Activated naive CD4-positive, alpha-beta T cell treated with anti-CD3 and anti-CD28 coated beads, Interleukin-2, amount 10 ng/mL, durations not matched to agents 7 days and 5 days (primary cell): ENCODE results near the gene THRAP3.
A peak's percentile ranks its signal among the peaks of the same experiment; 100 is the strongest.

Experiments
- CTCF ChIA-PET: fragments of 350-600 bp; sonication (Branson Sonifier 250); formaldehyde crosslinking; loops from one replicate; lab custom pipeline; 2021; ENCODE audit warnings: antibody characterized with exemption; lab: Charles Lee
- DNase-seq: peaks from one replicate; pipeline ENCODE4 v3.0.0-alpha.2; 2020
- H3K27ac Mint-ChIP-seq: one replicate; pipeline ENCODE4 v1.8.0; 2021; ENCODE audit warnings: mild to moderate bottlenecking, moderate library complexity, mixed read lengths
- H3K27me3 Mint-ChIP-seq: one replicate; pipeline ENCODE4 v1.8.0; 2021; ENCODE audit warnings: mild to moderate bottlenecking, mixed read lengths
- H3K36me3 Mint-ChIP-seq: one replicate; pipeline ENCODE4 v1.8.0; 2021; ENCODE audit warnings: mixed read lengths
- H3K4me1 Mint-ChIP-seq: one replicate; pipeline ENCODE4 v1.8.0; 2021; ENCODE audit warnings: mixed read lengths
- H3K4me3 Mint-ChIP-seq: one replicate; pipeline ENCODE4 v1.8.0; 2021; ENCODE audit warnings: mild to moderate bottlenecking, moderate library complexity, mixed read lengths
- H3K9me3 Mint-ChIP-seq: one replicate; pipeline ENCODE4 v1.8.0; 2021; ENCODE audit warnings: mixed read lengths

THRAP3 gene

DNA sequence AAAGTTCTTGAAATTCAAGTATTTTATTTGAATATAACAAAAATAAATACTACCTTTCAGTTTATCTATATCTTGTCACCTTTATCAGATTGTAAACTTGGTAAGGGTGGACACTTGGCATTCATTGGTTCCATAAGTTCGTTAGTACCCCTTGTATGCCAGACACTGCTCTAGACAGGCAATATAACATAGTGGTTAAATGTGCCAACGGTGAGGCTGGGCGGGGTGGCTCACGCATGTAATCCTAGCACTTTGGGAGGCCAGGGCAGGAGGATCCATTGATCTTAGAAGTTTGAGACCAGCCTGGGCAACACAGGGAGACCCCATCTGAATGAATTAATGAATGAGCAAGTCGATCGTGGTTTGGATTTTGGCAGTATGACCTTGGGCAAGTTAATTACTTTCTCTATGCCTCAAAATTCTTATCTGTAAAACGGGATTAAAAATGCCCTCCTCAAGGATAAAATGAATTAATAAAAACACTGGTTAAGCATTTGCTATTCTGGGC is 55.6 kb downstream of the THRAP3 start:
- H3K27me3 Mint-ChIP-seq: no peaks in the 10 kb centered on the region
- H3K9me3 Mint-ChIP-seq: no peaks in the 10 kb centered on the region
- CTCF ChIA-PET: interaction anchor here (1.2 to 1.7 kb wide), 2 partner anchors 92 to 130 kb away, joined by 3 to 7 read pairs; partner anchors contain the start of gene TRAPPC3
- H3K27ac Mint-ChIP-seq: no peak overlapping the region
- H3K4me1 Mint-ChIP-seq: peaks cover 8% of the 10 kb centered on the region
- peaks cover 24% of the 10 kb centered on the region for H3K36me3 Mint-ChIP-seq
- no peak for DNase-seq
- H3K4me3 Mint-ChIP-seq: no peak overlapping the region

DNA sequence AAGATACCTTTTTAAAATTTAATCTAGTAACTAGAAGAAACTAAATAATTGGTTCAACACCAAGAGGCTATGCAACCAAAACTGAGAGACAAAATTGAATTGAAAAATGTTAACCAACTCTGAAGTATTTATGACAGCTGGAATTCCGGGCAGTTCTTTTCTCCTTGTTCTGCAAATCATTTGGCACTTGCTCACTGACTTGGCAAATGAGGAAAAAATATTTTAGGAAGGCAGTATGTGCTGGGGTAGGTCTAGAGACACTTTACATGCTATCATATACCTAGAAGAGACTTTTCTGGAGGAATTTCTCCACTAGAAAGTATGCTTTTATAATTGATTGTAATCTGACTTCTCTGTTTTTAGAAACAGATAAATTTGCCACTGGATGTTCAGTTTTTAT is 59.8 kb downstream of the THRAP3 start:
- no peak overlapping the region for H3K4me3 Mint-ChIP-seq
- no peaks in the 10 kb centered on the region for H3K27me3 Mint-ChIP-seq
- CTCF ChIA-PET: interaction anchor here (1.6 kb wide), 1 partner anchor 16 kb away, joined by 4 read pairs; no protein-coding TSS in a partner anchor
- H3K36me3 Mint-ChIP-seq: peaks cover 44% of the 10 kb centered on the region
- H3K4me1 Mint-ChIP-seq: peaks cover 23% of the 10 kb centered on the region
- DNase-seq: no peak
- no peak overlapping the region for H3K27ac Mint-ChIP-seq
- H3K9me3 Mint-ChIP-seq: no peaks in the 10 kb centered on the region

DNA sequence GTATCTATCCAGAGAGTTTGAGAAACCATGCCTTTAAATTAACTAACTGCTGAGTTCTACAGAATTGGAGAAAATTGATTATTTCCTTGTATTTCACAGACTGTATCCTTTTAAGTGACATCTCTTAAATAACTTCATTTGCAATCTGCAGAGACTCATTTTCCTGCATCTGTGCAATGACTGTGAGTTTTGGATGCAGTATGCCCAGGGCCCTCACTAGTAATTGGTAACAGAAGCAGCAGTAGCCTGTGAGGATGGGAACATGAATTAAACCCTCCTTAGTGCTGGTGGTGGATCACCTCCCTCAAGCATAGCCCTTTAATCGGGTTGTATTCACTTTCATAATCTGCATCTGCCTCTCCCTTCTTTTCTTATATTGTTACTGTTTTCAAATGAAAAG is 60.3 kb downstream of the THRAP3 start:
- Mint-ChIP-seq H3K4me3 (no peak overlapping the region), H3K36me3 (peaks cover 48% of the 10 kb centered on the region), H3K27me3 (no peaks in the 10 kb centered on the region), H3K27ac (no peak overlapping the region), H3K9me3 (no peaks in the 10 kb centered on the region), H3K4me1 (peaks cover 23% of the 10 kb centered on the region)
- CTCF ChIA-PET: interaction anchor here (1.6 to 4.1 kb wide), 4 partner anchors 16 to 182 kb away, joined by 4 to 54 read pairs (median 9); partner anchors contain the start of gene TRAPPC3
- DNase-seq: no peak

DNA sequence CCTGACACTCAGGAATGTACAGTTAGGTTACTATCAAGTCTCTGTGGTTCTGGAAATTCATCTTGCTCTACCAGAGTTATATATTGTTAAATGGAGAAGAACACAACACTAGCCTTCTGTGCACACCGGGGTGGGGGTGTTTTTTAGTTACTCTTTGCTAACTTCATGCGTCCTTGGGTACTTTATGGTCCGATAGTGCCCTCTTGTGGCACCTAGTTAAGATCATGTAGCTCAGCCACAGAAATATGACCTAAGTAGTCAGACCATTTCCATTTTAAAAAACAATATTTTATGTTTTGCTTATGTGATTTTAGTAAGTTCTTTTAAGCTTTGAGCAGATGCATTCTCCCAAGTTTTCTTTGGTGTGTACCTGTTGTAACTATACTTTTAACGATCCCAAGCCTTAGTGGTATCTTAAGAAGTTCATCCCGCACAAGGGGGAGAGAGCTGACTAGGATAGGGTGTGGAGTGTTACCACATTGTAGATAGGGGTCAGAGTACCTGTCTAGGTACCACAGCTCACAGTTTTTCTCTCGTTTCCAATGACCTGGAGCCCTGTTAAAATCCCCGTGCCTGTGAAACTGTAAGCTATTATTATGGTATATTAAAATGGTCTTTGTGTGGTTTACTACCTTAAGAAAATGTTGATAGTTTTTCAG is 61.3 kb downstream of the THRAP3 start:
- H3K4me3 Mint-ChIP-seq: no peak overlapping the region
- CTCF ChIA-PET: interaction anchor here (0.5 to 4.1 kb wide), 32 partner anchors 8 to 230 kb away, joined by 3 to 54 read pairs (median 4); partner anchors contain the start of genes THRAP3 and TRAPPC3
- H3K27ac Mint-ChIP-seq: peak overlapping the region; percentile 83
- H3K4me1 Mint-ChIP-seq: peaks cover 18% of the 10 kb centered on the region
- peaks cover 58% of the 10 kb centered on the region for H3K36me3 Mint-ChIP-seq
- DNase-seq: peak; percentile 77
- no peaks in the 10 kb centered on the region for H3K27me3 Mint-ChIP-seq
- H3K9me3 Mint-ChIP-seq: no peaks in the 10 kb centered on the region

DNA sequence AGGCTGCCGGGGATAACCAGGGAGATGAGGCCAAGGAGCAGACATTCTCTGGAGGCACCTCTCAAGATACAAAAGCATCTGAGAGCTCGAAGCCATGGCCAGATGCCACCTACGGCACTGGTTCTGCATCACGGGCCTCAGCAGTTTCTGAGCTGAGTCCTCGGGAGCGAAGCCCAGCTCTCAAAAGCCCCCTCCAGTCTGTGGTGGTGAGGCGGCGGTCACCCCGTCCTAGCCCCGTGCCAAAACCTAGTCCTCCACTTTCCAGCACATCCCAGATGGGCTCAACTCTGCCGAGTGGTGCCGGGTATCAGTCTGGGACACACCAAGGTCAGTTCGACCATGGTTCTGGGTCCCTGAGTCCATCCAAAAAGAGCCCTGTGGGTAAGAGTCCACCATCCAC is 62.6 kb downstream of the THRAP3 start:
- Mint-ChIP-seq H3K36me3 (peaks cover 69% of the 10 kb centered on the region), H3K4me3 (no peak overlapping the region), H3K9me3 (no peaks in the 10 kb centered on the region), H3K27ac (no peak overlapping the region), H3K4me1 (peaks cover 15% of the 10 kb centered on the region), H3K27me3 (no peaks in the 10 kb centered on the region)
- DNase-seq: no peak
- CTCF ChIA-PET: interaction anchor here (1.2 to 4.1 kb wide), 5 partner anchors 12 to 187 kb away, joined by 3 to 54 read pairs (median 4); partner anchors contain the start of gene TRAPPC3

DNA sequence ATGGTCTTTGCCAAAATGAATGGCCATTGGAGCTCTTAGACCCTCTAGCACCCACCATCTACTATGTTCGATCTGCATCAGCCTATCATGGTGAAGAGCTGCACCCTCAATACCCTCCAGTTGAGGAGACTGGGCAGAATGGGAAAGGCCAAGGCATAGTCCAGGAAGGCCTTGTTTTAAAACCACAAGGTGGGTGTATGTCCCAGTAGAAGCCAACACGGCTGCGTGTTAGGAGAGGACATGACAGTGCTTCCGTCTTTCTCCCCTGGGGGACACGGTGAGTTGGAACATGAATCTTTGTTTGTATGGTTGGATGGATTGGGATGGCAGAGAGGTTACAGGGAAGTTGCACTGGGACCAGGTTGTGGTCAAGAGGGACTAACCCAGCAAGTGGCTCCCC is 63.4 kb downstream of the THRAP3 start:
- Mint-ChIP-seq H3K9me3 (no peaks in the 10 kb centered on the region), H3K4me3 (no peak overlapping the region), H3K36me3 (peaks cover 71% of the 10 kb centered on the region), H3K27me3 (no peaks in the 10 kb centered on the region), H3K27ac (no peak overlapping the region), H3K4me1 (peaks cover 15% of the 10 kb centered on the region)
- DNase-seq: no peak
- CTCF ChIA-PET: interaction anchor here (1.2 to 4.1 kb wide), 5 partner anchors 11 to 188 kb away, joined by 3 to 54 read pairs (median 4); partner anchors contain the start of gene TRAPPC3

DNA sequence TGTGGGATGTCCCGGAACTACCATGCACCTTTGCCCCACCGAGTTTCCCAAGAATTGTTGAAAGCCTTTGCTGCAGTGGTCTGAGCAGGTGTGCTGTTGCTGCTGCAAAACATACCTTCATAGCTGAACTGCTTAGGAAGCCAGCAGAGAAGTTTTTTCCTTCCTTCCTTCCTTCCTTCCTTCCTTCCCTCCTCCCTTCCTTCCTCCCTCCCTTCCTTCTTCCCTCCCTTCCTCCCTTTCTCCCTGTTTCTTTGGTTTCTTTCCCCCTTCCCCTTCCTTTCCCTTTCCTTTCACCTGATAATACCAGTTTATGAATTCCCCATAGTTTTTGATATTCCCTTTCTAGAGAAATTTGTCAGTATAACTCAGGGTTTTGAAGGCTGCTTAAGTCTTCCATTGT is 71.1 kb downstream of the THRAP3 start:
- Mint-ChIP-seq H3K27ac (no peak overlapping the region), H3K4me3 (no peak overlapping the region), H3K36me3 (peaks cover 60% of the 10 kb centered on the region), H3K4me1 (peaks cover 8% of the 10 kb centered on the region), H3K27me3 (no peaks in the 10 kb centered on the region), H3K9me3 (no peaks in the 10 kb centered on the region)
- CTCF ChIA-PET: interaction anchor here (0.6 kb wide), 1 partner anchor 233 kb away, joined by 4 read pairs; no protein-coding TSS in a partner anchor
- DNase-seq: no peak

DNA sequence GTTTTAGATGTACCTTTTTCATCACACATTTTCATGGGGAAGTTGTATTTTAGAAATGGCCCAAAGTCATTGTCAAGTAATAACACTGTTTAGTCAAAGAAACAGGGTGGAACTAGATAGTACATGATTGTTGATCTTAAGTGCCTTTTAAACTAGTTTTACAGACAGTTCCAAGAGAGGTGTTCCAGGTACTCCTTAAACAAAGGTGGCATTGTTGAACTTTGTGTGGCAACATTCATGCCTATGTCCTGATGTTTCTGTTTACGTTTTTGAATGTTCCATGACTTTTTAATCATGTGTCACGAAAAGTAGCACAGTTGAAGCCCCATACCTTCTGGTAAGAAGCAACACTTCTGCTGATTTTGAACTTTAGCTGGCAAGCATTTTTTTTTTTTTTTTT is 72.8 kb downstream of the THRAP3 start:
- CTCF ChIA-PET: no interaction called here
- Mint-ChIP-seq H3K27me3 (no peaks in the 10 kb centered on the region), H3K9me3 (no peaks in the 10 kb centered on the region), H3K27ac (no peak overlapping the region), H3K4me1 (peaks cover 8% of the 10 kb centered on the region), H3K36me3 (peaks cover 58% of the 10 kb centered on the region), H3K4me3 (no peak overlapping the region)
- no peak for DNase-seq

DNA sequence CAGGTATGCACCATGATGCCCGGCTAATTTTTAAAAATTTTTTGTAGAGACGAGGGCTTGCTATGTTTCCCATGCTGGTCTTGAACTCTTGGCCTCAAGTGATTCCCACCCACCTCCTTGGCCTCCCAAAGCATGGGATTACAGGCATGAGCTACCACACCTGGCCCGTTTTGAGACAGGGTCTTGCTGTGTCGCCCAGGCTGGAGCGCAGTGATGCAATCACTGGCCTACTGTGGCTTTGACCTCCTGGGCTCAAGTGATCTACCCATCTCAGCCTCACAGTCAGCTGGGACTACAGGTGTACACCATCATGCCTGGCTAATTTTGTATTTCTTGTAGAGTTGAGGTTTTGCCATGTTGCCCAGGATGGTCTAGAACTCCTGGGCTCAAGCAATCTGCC is 74.4 kb downstream of the THRAP3 start:
- Mint-ChIP-seq H3K4me3 (no peak overlapping the region), H3K36me3 (peaks cover 56% of the 10 kb centered on the region), H3K4me1 (peaks cover 13% of the 10 kb centered on the region), H3K9me3 (no peaks in the 10 kb centered on the region), H3K27me3 (no peaks in the 10 kb centered on the region), H3K27ac (no peak overlapping the region)
- no peak for DNase-seq
- CTCF ChIA-PET: interaction anchor here (0.8 to 1.0 kb wide), 2 partner anchors 11 to 201 kb away, joined by 3 to 4 read pairs; no protein-coding TSS in a partner anchor

DNA sequence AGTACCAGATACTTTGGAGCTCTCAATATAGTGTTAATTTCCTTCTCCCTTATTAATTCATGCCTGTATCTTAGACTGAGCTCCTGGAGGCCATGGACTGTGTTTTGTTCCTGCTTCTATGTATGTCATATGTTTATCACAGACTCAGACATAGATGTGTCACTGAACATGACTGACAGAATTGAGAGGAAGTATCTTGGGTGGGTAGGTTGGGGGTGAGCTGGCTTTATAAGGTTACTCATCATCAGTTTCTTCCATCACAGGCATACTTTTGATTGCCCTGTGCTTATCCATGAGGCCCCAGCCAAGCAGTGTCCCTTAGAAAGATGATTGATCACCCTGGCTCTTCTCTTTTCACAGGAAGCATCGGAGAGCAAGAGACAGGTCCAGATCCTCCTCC is 76.3 kb downstream of the THRAP3 start:
- CTCF ChIA-PET: interaction anchor here (0.7 to 2.2 kb wide), 9 partner anchors 8 to 151 kb away, joined by 3 to 7 read pairs (median 4); partner anchors contain the start of gene TRAPPC3
- Mint-ChIP-seq H3K36me3 (peaks cover 48% of the 10 kb centered on the region), H3K27ac (peak overlapping the region; percentile 8), H3K4me3 (no peak overlapping the region), H3K9me3 (no peaks in the 10 kb centered on the region), H3K27me3 (no peaks in the 10 kb centered on the region), H3K4me1 (peaks cover 16% of the 10 kb centered on the region)
- DNase-seq: no peak

DNA sequence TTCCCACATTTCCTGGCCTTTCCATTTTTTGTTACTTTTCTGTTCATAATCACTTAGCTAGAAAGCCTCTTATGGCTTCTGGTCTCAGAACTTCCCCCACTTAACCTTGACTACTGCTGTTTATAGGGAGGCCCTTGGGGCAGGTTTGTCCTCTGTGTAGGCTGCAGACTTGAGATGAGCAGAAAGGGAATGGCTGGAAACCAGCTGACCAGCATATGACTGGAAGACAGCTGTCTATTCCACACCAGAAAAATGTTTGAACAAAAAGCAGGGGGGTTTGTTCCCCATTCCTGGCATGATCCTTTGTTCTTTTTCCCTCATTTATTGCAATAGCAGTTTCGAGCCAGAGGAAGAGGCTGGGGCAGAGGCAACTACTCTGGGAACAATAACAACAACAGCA is 77.0 kb downstream of the THRAP3 start:
- H3K27ac Mint-ChIP-seq: no peak overlapping the region
- H3K4me1 Mint-ChIP-seq: peaks cover 23% of the 10 kb centered on the region
- CTCF ChIA-PET: interaction anchor here (1.4 to 2.2 kb wide), 2 partner anchors 121 to 152 kb away, joined by 5 to 7 read pairs; partner anchors contain the start of gene TRAPPC3
- peaks cover 43% of the 10 kb centered on the region for H3K36me3 Mint-ChIP-seq
- no peak for DNase-seq
- H3K27me3 Mint-ChIP-seq: no peaks in the 10 kb centered on the region
- H3K4me3 Mint-ChIP-seq: no peak overlapping the region
- no peaks in the 10 kb centered on the region for H3K9me3 Mint-ChIP-seq

DNA sequence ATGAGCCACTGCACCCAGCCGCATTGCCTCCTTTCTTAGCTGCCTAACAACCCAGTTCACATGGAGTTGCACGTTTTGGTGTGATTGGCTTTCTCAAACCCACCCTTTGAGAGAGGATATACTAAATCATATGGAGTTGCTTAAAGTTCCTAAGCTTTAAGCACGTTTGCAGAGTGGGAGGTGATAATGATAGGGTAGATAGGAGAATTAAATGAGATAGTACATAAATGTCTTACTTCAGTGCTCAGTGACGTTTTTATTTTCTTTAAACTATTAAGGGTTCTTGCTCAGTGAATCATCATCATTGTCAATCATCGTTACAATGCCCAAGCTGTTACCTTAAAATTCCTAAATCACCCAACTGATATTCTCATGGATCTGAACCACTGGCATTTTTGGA is 79.0 kb downstream of the THRAP3 start:
- Mint-ChIP-seq H3K27me3 (no peaks in the 10 kb centered on the region), H3K4me1 (peaks cover 35% of the 10 kb centered on the region), H3K4me3 (no peak overlapping the region), H3K9me3 (no peaks in the 10 kb centered on the region), H3K27ac (no peak overlapping the region), H3K36me3 (peaks cover 34% of the 10 kb centered on the region)
- no peak for DNase-seq
- CTCF ChIA-PET: no interaction called here

DNA sequence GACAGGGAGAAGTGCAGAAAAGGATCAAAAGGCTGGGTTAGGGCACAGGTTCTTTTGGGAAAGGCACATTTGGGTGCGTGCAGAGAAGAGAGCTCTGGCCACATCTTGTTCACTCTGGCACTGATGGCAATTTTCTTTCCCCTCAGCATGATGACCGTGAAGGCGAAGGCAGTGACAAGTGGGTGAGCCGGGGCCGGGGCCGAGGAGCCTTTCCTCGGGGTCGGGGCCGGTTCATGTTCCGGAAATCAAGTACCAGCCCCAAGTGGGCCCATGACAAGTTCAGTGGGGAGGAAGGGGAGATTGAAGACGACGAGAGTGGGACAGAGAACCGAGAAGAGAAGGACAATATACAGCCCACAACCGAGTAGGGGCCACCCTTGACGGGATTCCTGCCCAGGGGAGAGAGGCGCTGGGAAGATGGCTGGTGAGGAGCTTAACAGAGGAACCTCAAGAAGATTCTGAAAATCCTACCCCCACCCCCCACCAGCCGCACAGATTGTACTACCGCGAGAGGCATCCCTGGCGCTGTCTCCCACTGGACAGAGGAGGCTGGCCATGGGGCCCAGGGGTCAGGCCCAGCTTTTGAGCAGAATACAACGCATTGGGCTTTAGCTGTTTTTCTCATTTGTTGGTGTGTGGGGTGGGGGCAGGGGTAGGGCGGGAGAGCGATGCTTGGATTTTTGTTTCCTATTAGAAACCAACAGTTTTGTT is 79.6 kb downstream of the THRAP3 start:
- CTCF ChIA-PET: no interaction called here
- Mint-ChIP-seq H3K4me1 (peaks cover 35% of the 10 kb centered on the region), H3K4me3 (no peak overlapping the region), H3K36me3 (peaks cover 33% of the 10 kb centered on the region), H3K9me3 (no peaks in the 10 kb centered on the region), H3K27me3 (no peaks in the 10 kb centered on the region), H3K27ac (no peak overlapping the region)
- DNase-seq: no peak

DNA sequence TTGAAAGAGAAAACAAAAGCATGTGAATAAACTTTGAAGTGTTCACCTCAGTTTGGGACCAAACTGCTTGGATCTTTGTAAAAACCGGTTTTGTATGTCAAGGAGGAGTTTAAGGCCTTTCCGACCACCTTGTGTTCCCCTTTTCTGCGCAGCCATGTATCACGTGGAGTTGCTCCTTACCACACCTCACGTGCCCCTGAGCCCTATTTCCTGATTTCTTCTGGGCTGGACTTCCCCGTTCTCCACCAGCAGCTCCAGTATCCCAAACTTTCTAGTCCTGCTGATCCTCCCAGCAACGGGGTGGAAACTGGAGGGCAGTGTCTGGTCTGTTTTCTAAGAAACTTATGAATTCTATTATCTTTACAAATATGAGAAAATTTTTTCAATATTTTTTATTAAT is 80.3 kb downstream of the THRAP3 start:
- H3K4me3 Mint-ChIP-seq: no peak overlapping the region
- peaks cover 33% of the 10 kb centered on the region for H3K36me3 Mint-ChIP-seq
- peaks cover 37% of the 10 kb centered on the region for H3K4me1 Mint-ChIP-seq

More for the DNA sequence above, 80.3 kb downstream of the THRAP3 start:
- Mint-ChIP-seq H3K27ac (peak overlapping the region; percentile 49), H3K9me3 (no peaks in the 10 kb centered on the region), H3K27me3 (no peaks in the 10 kb centered on the region)
- CTCF ChIA-PET: no interaction called here
- DNase-seq: no peak
